ENCODE data around the gene TIAM2.
"Not testable (repeated sequence)": the region's sequence is repeated elsewhere in the genome, so short reads cannot be mapped to it uniquely, and the experiment has no call there.

Gene TIAM2

DNA sequence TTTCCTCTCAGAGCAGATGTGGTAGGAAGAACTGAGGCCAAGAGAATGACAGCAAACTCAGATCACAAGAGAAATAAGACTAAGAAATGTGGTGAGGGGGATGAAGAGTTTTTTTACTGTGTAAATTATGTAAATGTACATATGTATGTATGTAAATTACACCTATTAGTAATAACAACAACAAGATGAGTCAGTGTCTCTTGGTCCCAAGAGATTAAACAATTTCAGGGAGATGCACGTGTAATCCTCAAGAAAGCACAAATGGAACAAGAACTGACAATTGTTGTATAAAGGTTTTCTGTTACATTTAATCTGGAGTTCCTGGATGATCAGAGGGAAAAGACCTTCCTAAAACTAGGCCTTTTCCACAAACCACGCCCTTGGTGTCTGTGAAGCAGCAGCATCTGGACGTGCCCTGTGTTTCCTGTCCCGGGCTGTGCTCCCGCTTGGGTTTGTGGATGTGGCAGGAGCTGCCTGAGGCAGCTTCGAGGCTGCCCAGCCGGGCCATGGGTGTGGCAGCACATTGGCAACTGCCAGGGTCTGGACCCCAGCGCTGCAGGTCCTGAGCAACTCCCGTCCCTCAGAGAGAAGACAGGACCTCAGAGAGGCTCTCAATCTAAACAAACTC lies 269.7 kb downstream of the TIAM2 start:
- no peaks in the 10 kb centered on the region for H3K27me3 ChIP-seq (ENCODE audit: control insufficient read depth, insufficient read depth, low read length)
- H3K9me3 ChIP-seq (replicated peaks; ENCODE audit: low read length): no peaks in the 10 kb centered on the region
- no peak overlapping the region for H3K4me3 ChIP-seq (ENCODE audit: low read length)
- H3K4me1 ChIP-seq (ENCODE audit: control insufficient read depth, insufficient read depth, low read length): peaks cover 9% of the 10 kb centered on the region
- no peak overlapping the region for H3K4me2 ChIP-seq (ENCODE audit: low read length)
- peak overlapping the region; percentile 1 for H3K9ac ChIP-seq (ENCODE audit: low read depth, low read length)
- peaks cover 6% of the 10 kb centered on the region for H3K36me3 ChIP-seq (ENCODE audit: insufficient read depth, low read length)

DNA sequence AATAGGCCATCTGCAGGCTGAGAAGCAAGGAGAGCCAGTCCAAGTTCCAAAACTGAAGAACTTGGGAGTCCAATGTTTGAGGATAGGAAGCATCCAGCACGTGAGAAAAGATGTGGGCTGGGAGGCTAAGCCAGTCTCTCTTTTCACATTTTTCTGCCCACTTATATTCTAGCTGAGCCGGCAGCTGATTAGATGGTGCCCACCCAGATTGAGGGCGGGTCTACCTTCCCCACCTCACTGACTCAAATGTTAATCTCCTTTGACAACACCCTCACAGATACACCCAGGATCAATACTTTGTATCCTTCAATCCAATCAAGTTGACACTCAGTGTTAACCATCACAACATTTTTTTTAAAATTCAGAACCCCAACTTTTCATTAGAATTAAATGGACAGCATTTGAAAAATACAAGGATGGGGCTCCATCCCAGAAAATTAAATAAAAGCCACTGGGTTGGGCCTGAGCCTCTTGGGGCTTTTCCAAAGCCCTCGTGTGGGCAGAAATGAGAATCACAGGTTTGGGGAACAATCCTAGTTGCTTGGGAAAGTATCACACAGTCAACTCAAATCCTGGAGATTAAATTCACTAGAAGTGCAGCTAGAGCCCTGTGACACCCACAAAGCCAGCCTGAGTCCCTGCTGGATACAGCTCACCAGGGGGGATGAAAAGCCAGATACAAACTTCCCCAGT lies 270.9 kb downstream of the TIAM2 start:
- H3K36me3 ChIP-seq (ENCODE audit: insufficient read depth, low read length): no peaks in the 10 kb centered on the region
- no peak overlapping the region for H3K4me2 ChIP-seq (ENCODE audit: low read length)
- peaks cover 9% of the 10 kb centered on the region for H3K4me1 ChIP-seq (ENCODE audit: control insufficient read depth, insufficient read depth, low read length)
- H3K9me3 ChIP-seq (replicated peaks; ENCODE audit: low read length): no peaks in the 10 kb centered on the region
- no peak overlapping the region for H3K9ac ChIP-seq (ENCODE audit: low read depth, low read length)
- no peaks in the 10 kb centered on the region for H3K27me3 ChIP-seq (ENCODE audit: control insufficient read depth, insufficient read depth, low read length)
- H3K4me3 ChIP-seq (ENCODE audit: low read length): no peak overlapping the region

- Histone ChIP-seq H3K36me3 (ENCODE audit: insufficient read depth, low read length) (no peaks in the 10 kb centered on the region), H3K4me3 (ENCODE audit: low read length) (no peak overlapping the region), H3K4me2 (ENCODE audit: low read length) (no peak overlapping the region), H3K9ac (ENCODE audit: low read depth, low read length) (no peak overlapping the region), H3K27me3 (ENCODE audit: control insufficient read depth, insufficient read depth, low read length) (no peaks in the 10 kb centered on the region), H3K9me3 (replicated peaks; ENCODE audit: low read length) (no peaks in the 10 kb centered on the region), H3K4me1 (ENCODE audit: control insufficient read depth, insufficient read depth, low read length) (peaks cover 12% of the 10 kb centered on the region)
Measured at GRCh38 chr6:155267411-155267810, 272.3 kb downstream of the TIAM2 start.

DNA sequence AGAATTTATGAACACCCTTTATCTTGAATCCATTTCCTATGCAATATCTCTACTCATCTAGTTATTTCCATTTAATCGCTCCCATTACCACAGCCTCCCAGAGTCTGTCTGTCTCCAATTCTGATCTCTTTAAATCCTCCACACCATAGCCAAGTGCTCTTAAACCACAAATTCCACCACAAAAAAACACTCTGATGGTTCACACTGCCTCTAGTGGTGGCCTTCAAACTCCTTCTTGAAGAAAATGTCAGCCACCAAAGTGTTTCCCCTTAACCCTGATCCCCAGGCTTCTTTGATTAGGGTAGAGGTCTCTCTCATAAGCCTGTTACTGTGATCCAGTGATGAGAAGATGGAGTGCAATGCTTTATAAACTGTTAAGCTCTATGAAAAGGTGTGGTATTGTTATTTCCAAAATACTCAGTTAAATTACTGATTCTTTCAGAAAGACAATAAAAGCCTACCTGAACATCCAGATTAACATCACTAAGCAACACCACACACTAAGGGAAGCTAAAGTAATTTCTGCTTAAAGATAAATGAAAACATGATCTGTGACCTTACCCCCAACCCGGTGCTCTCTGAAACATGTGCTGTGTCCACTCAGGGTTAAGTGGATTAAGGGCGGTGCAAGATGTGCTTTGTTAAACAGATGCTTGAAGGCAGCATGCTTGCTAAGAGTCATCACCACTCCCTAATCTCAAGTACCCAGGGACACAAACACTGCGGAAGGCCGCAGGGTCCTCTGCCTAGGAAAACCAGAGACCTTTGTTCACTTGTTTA lies 273.2 kb downstream of the TIAM2 start:
- not testable (repeated sequence) for H3K9me3 ChIP-seq (replicated peaks; ENCODE audit: low read length); H3K4me3 ChIP-seq (ENCODE audit: low read length); H3K9ac ChIP-seq (ENCODE audit: low read depth, low read length); H3K36me3 ChIP-seq (ENCODE audit: insufficient read depth, low read length); H3K27me3 ChIP-seq (ENCODE audit: control insufficient read depth, insufficient read depth, low read length); H3K4me2 ChIP-seq (ENCODE audit: low read length)
- H3K4me1 ChIP-seq (ENCODE audit: control insufficient read depth, insufficient read depth, low read length): peaks cover 21% of the 10 kb centered on the region

- Histone ChIP-seq H3K4me2 (ENCODE audit: low read length) (no peak overlapping the region), H3K36me3 (ENCODE audit: insufficient read depth, low read length) (no peaks in the 10 kb centered on the region), H3K4me1 (ENCODE audit: control insufficient read depth, insufficient read depth, low read length) (peaks cover 32% of the 10 kb centered on the region), H3K9me3 (replicated peaks; ENCODE audit: low read length) (no peaks in the 10 kb centered on the region), H3K9ac (ENCODE audit: low read depth, low read length) (no peak overlapping the region), H3K4me3 (ENCODE audit: low read length) (no peak overlapping the region), H3K27me3 (ENCODE audit: control insufficient read depth, insufficient read depth, low read length) (no peaks in the 10 kb centered on the region)
Measured at GRCh38 chr6:155269765-155270164, 274.6 kb downstream of the TIAM2 start.

- peaks cover 27% of the 10 kb centered on the region for H3K4me1 ChIP-seq (ENCODE audit: control insufficient read depth, insufficient read depth, low read length)
- H3K36me3 ChIP-seq (ENCODE audit: insufficient read depth, low read length): no peaks in the 10 kb centered on the region
- H3K27me3 ChIP-seq (ENCODE audit: control insufficient read depth, insufficient read depth, low read length): no peaks in the 10 kb centered on the region
- H3K9ac ChIP-seq (ENCODE audit: low read depth, low read length): no peak overlapping the region
- no peak overlapping the region for H3K4me2 ChIP-seq (ENCODE audit: low read length)
- no peaks in the 10 kb centered on the region for H3K9me3 ChIP-seq (replicated peaks; ENCODE audit: low read length)
- no peak overlapping the region for H3K4me3 ChIP-seq (ENCODE audit: low read length)
Measured at GRCh38 chr6:155270561-155271091, 275.5 kb downstream of the TIAM2 start.

GRCh38 chr6:155271145-155271544 lies 276.0 kb downstream of the TIAM2 start:
- Histone ChIP-seq H3K9me3 (replicated peaks; ENCODE audit: low read length) (no peaks in the 10 kb centered on the region), H3K36me3 (ENCODE audit: insufficient read depth, low read length) (no peaks in the 10 kb centered on the region), H3K27me3 (ENCODE audit: control insufficient read depth, insufficient read depth, low read length) (no peaks in the 10 kb centered on the region), H3K4me3 (ENCODE audit: low read length) (no peak overlapping the region), H3K4me2 (ENCODE audit: low read length) (no peak overlapping the region), H3K9ac (ENCODE audit: low read depth, low read length) (no peak overlapping the region), H3K4me1 (ENCODE audit: control insufficient read depth, insufficient read depth, low read length) (peaks cover 31% of the 10 kb centered on the region)

DNA sequence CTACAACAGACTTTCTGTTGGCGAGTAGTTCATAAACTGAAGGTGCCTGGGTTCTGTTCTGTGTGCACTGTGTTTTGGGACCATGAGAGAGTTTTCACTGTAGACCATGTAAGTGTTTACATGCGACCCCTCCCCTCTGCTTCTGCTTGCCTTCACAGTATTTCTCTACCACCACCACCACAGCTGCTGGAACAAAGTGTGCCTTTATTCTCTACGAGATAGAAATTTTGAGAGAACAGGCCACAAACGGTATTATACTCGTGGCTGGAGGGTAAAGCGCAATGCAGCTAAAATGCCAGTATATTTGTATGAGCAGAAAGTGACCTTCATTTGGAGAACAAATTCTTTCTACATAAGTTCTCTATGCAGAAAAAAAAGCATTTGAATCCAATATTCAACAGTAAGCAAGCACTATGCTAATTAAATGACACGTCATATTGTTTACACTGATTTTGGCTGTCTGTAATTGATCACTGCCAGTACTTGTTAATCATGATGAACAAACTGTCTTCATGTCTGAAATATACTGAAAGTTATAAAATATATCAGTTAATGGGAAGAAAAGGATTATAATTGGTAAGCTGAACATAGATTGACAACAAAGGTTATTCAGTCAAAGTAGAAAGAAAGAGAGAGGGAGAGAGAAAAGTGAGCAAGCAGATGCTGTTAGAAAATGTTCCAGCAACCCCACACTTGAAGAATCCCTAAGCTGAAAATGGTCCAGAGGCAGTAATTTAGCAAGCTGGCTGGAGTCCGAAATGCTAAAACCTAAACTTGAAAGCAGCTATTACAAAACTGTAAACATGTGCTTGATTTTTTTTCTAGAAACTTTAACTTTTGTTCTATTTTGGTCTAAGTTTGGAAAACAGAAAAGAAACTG lies 277.5 kb downstream of the TIAM2 start:
- Histone ChIP-seq H3K4me1 (ENCODE audit: control insufficient read depth, insufficient read depth, low read length) (peaks cover 32% of the 10 kb centered on the region), H3K9me3 (replicated peaks; ENCODE audit: low read length) (no peaks in the 10 kb centered on the region), H3K4me3 (ENCODE audit: low read length) (no peak overlapping the region), H3K36me3 (ENCODE audit: insufficient read depth, low read length) (no peaks in the 10 kb centered on the region), H3K4me2 (ENCODE audit: low read length) (peak overlapping the region; percentile 54), H3K27me3 (ENCODE audit: control insufficient read depth, insufficient read depth, low read length) (no peaks in the 10 kb centered on the region), H3K9ac (ENCODE audit: low read depth, low read length) (peak overlapping the region; percentile 62)

DNA sequence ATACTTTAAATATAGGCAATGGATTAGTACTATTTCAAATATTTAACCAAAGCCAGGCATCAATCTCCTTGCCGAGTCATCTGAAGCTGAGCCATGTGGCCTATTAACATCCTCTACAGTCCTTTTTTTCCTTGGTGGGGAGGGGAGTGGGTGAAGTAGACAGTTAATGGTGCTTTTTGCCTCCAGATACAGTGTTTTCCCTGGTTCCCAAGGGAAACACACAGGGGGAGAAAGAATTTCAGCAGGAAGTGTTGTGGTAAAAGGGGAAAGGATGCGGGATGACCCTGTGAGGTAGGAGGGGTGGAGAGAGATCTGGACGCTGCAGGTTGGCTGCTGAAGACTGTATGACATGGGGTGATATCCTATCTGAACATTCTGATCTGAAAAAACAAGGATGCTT lies 278.3 kb downstream of the TIAM2 start:
- H3K9me3 ChIP-seq (replicated peaks; ENCODE audit: low read length): no peaks in the 10 kb centered on the region
- peaks cover 32% of the 10 kb centered on the region for H3K4me1 ChIP-seq (ENCODE audit: control insufficient read depth, insufficient read depth, low read length)
- no peaks in the 10 kb centered on the region for H3K27me3 ChIP-seq (ENCODE audit: control insufficient read depth, insufficient read depth, low read length)
- H3K4me3 ChIP-seq (ENCODE audit: low read length): no peak overlapping the region
- peak overlapping the region; percentile 54 for H3K4me2 ChIP-seq (ENCODE audit: low read length)
- no peaks in the 10 kb centered on the region for H3K36me3 ChIP-seq (ENCODE audit: insufficient read depth, low read length)
- peak overlapping the region; percentile 62 for H3K9ac ChIP-seq (ENCODE audit: low read depth, low read length)

DNA sequence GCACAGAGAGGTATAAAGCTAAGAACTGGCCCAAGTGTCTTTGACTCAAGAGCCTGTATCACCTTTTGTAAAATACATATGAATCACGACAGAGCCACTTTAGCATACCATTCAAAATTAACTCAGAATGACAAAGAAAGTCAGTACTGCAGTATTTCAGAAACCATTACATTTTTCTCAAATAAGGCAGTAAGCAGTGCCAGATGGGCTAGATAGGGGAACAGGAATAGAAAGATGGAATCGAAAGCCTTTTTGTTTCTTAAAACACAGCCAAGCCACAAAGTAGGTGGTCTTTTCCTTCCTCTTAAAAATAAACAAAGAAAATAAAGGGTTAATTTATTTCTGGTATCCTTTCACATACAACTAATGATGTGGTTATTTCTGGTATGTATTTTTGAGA lies 279.0 kb downstream of the TIAM2 start:
- Histone ChIP-seq H3K4me2 (ENCODE audit: low read length) (peak overlapping the region; percentile 22), H3K9ac (ENCODE audit: low read depth, low read length) (peak overlapping the region; percentile 57), H3K36me3 (ENCODE audit: insufficient read depth, low read length) (no peaks in the 10 kb centered on the region), H3K27me3 (ENCODE audit: control insufficient read depth, insufficient read depth, low read length) (no peaks in the 10 kb centered on the region), H3K9me3 (replicated peaks; ENCODE audit: low read length) (no peaks in the 10 kb centered on the region), H3K4me1 (ENCODE audit: control insufficient read depth, insufficient read depth, low read length) (peaks cover 32% of the 10 kb centered on the region), H3K4me3 (ENCODE audit: low read length) (no peak overlapping the region)

DNA sequence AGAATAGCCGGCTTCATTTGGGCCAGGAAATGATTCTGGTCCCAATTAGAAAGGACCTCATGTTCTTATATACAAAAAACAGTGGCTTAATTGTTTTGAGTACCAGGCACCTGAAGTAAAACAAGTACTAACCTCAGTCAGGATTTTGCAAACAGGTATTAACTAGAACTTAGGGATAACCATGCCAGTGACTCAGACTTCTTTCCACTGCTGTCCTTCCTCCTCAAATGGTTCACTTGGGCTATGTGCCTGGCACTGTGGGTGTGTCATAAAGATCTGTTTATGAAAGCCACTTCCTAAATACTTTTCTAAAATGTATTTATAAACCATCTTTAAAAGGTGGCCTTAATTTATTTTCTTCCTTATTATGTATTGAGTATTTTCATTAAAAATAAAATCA lies 279.4 kb downstream of the TIAM2 start:
- Histone ChIP-seq H3K36me3 (ENCODE audit: insufficient read depth, low read length) (no peaks in the 10 kb centered on the region), H3K27me3 (ENCODE audit: control insufficient read depth, insufficient read depth, low read length) (no peaks in the 10 kb centered on the region), H3K9ac (ENCODE audit: low read depth, low read length) (peak overlapping the region; percentile 57), H3K9me3 (replicated peaks; ENCODE audit: low read length) (no peaks in the 10 kb centered on the region), H3K4me3 (ENCODE audit: low read length) (no peak overlapping the region), H3K4me1 (ENCODE audit: control insufficient read depth, insufficient read depth, low read length) (peaks cover 32% of the 10 kb centered on the region), H3K4me2 (ENCODE audit: low read length) (no peak overlapping the region)
